GM12873 (cell line): ENCODE measurements around the gene KCNT2.

Experiments
- CTCF ChIP-seq: IDR thresholded peaks from 2 replicates; pipeline ENCODE4 v1.5.1; 2012; ENCODE audit warnings: low read depth, mild to moderate bottlenecking, moderate library complexity, low read length, control low read depth; ENCODE audit not compliant: insufficient read depth; ENCODE audit errors: missing control alignments

KCNT2 gene

GRCh38 chr1:196205882-196206281 is 402.4 kb downstream of the KCNT2 start:
- no peak for TF ChIP-seq CTCF

- no peak for TF ChIP-seq CTCF
Observed at GRCh38 chr1:196196486-196196885, 411.8 kb downstream of the KCNT2 start.

GRCh38 chr1:196193896-196194559 is 414.2 kb downstream of the KCNT2 start:
- TF ChIP-seq CTCF: no peak

GRCh38 chr1:196183941-196184340 is 424.3 kb downstream of the KCNT2 start:
- TF ChIP-seq CTCF: no peak

GRCh38 chr1:196181594-196181878 is 426.7 kb downstream of the KCNT2 start:
- TF ChIP-seq CTCF: no peak

- TF ChIP-seq CTCF: no peak
Observed at GRCh38 chr1:196180847-196181593, 427.2 kb downstream of the KCNT2 start.

GRCh38 chr1:196178083-196178635 is 430.1 kb downstream of the KCNT2 start:
- TF ChIP-seq CTCF: no peak
